Measurements from ENCODE around the gene PLEKHM3. TPM values are rescaled to one million over a fixed set of nuclear protein-coding genes. Genes with fewer than 3 reads are reported as not detected.

The PLEKHM3 gene
- total and polyA plus RNA-seq, 2 experiments from 2014 or later, result 3.9 to 8.8 TPM

GRCh38 chr2:207993151-207993763 is 32.1 kb downstream of the PLEKHM3 start:
- TF ChIP-seq EZH2 (IDR thresholded peaks at IDR 0.05; ENCODE audit: low read depth, unreplicated experiment) (no peak), NANOG (IDR thresholded peaks at IDR 0.05; ENCODE audit: borderline replicate concordance) (no peak), ZNF114 (CRISPR knock-in tag; IDR thresholded peaks at IDR 0.05) (no peak), ETS1 (IDR thresholded peaks at IDR 0.05) (no peak), ZNF462 (CRISPR knock-in tag; IDR thresholded peaks at IDR 0.05) (no peak), EZH2phosphoT487 (IDR thresholded peaks at IDR 0.05; ENCODE audit: unreplicated experiment) (no peak), JUNB (IDR thresholded peaks at IDR 0.05; ENCODE audit: unreplicated experiment) (no peak), POLR2AphosphoS5 (IDR thresholded peaks at IDR 0.05; ENCODE audit: low read depth) (no peak), STAT1 (IDR thresholded peaks at IDR 0.05; ENCODE audit: unreplicated experiment) (no peak), REST (IDR thresholded peaks at IDR 0.05; ENCODE audit: unreplicated experiment) (no peak), CREB1 (CRISPR knock-in tag; IDR thresholded peaks at IDR 0.05; ENCODE audit: low read depth) (no peak), CTCF (conservative IDR thresholded peaks at IDR 0.05; ENCODE audit: low read depth in 2 of 2) (no peak), ZNF331 (CRISPR knock-in tag; IDR thresholded peaks at IDR 0.05; ENCODE audit: low read depth) (no peak)
- Histone ChIP-seq H3K79me2 (replicated peaks; ENCODE audit: insufficient read depth) (no peaks in the 10 kb centered on the region), H3K4me2 (no peak overlapping the region), H2AFZ (no peak overlapping the region), H3K4me3 (no peak overlapping the region), H3K9me2 (ENCODE audit: insufficient read depth) (no peaks in the 10 kb centered on the region), H4K20me1 (replicated peaks; ENCODE audit: insufficient read depth) (no peaks in the 10 kb centered on the region), H3F3A (replicated peaks; ENCODE audit: low read depth) (no peaks in the 10 kb centered on the region), H3K4me1 (ENCODE audit: insufficient read depth) (no peaks in the 10 kb centered on the region), H3K27ac (ENCODE audit: low read depth) (no peak overlapping the region), H3K27me3 (ENCODE audit: insufficient read depth) (no peaks in the 10 kb centered on the region), H3K36me3 (ENCODE audit: insufficient read depth) (no peaks in the 10 kb centered on the region)
- DNase-seq (ENCODE audit: low spot score), result no peak
- no peak overlapping the region for H3K27ac Mint-ChIP-seq
- no peaks in the 10 kb centered on the region for H3K27me3 Mint-ChIP-seq (ENCODE audit: insufficient read depth, low read depth, poor library complexity)
- H3K9me3 Mint-ChIP-seq, result no peaks in the 10 kb centered on the region
- H3K4me1 Mint-ChIP-seq, result no peaks in the 10 kb centered on the region
- H3K36me3 Mint-ChIP-seq (ENCODE audit: low read depth), result no peaks in the 10 kb centered on the region
- H3K4me3 Mint-ChIP-seq, result no peak overlapping the region
- ATAC-seq, result no peak

All from GM23338 (cell line).